GM08714 (cell line): ENCODE results near the gene HSPA12B.
A peak's percentile ranks its signal among the peaks of the same experiment; 100 is the strongest.

Experiments
- H3K4me3 ChIP-seq: fragments of 200-500 bp; sonication (Bioruptor generic); 2 replicates; pipeline ENCODE4 v1.5.1; 2014; ENCODE audit warnings: mild to moderate bottlenecking, low read length, inconsistent platforms
- ZNF274 ChIP-seq: IDR thresholded peaks from 2 replicates; pipeline ENCODE4 v1.6.1; 2012; ENCODE audit warnings: mild to moderate bottlenecking, low read depth, low read length

Gene HSPA12B

DNA sequence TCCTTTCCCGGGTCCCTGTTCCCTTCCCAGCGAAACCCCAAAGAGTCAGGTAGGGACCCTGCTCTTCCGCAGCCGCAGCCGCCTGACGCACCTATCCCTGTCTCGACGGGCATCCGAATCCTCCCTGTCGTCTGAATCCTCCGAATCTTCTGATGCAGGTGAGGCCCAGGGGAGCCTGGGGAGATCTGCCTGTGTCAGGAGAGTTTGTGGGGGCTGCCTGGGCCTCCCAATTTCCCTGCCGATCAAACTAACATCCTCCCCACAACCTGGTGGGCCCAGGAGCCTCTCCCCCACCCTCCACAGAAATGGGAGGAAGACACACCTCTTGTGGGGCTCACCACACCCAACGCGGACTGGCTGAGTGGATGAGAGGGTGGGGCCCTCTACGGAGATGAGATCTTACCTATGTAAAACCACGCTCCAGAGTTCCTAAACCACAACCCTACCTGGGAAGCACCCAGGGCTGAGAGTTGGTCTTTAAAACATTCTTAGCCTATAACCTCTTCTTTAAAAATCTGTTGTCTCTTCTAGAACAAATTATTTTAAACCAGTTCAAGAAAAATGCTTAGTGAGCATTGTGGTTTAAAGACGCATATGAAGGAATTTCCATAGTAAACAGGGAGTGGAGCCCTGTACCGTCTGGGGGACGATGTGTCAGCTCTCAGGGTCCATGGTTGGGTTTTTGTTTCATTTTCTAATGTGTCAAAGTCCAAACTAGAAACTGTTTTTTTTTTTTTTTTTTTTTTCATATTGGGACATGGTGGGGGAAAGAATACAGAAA is 65.3 kb downstream of the HSPA12B start:
- peak overlapping the region; percentile 82; the same call in 1 of the 2 replicates for H3K4me3 ChIP-seq
- TF ChIP-seq ZNF274 = no peak

DNA sequence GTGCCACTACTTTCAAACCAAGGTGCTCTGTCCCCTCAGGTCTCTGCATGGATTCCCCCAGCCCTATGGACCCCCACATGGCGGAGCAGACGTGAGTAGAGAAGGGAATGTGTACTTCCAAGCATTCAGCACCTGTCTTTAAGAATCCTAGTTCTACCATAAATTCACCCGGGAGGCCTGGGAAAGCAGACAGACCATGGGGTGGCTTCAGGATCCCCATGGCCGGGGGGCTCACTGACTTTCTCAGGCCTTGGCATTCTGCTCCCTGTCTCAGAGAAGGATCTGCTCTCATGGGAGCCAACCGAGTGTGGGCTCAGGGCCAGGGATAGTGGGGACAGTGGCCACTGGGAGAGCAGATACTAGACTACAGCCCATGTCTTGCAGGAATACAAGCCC is 65.9 kb downstream of the HSPA12B start:
- TF ChIP-seq ZNF274 = no peak
- peak overlapping the region; percentile 30; the same call in 1 of the 2 replicates for H3K4me3 ChIP-seq

DNA sequence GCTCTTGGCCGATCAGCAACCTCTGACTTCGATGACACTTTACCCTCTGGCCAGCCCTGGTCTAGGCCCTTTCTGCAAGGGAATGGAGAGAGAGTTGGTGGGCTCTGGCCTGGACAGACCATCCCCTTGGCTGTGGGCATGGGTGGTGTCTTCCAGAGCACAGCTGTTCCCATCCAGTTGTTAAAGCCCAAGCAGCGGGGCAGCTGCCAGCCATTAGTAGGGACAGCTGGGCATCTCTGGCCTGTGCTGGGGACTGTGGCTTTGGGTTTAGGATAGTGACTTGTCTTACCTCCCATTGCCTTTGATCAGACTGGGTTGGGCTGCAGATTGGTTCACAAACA is 66.4 kb downstream of the HSPA12B start:
- TF ChIP-seq ZNF274 = no peak
- H3K4me3 ChIP-seq = no peak overlapping the region; the same call in 1 of the 2 replicates

DNA sequence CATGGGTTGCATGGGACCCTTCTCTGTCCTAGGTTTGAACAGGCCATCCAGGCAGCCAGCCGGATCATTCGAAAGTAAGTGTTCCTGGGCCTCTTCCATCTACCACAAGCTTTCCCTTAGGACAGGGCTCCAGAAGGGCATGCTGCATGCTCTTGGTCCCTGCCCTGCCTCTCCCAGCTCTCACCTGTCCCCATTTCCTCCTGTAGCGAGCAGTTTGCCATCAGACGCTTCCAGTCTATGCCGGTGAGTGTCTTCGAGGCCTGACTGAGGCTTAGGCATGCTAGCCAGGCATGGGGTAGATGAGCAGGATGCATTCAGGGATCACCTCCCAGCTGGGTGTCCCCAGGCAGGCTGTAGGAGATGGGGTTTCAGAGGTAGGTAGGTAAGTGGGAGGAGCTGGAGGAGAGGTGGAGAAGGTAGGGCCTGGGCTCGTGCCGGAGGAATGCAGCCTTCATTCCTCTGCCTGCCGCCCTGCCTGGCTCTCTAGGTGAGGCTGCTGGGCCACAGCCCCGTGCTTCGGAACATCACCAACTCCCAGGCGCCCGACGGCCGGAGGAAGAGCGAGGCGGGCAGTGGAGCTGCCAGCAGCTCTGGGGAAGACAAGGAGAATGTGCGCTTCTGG is 67.9 kb downstream of the HSPA12B start:
- H3K4me3 ChIP-seq = no peak overlapping the region
- no peak for TF ChIP-seq ZNF274

DNA sequence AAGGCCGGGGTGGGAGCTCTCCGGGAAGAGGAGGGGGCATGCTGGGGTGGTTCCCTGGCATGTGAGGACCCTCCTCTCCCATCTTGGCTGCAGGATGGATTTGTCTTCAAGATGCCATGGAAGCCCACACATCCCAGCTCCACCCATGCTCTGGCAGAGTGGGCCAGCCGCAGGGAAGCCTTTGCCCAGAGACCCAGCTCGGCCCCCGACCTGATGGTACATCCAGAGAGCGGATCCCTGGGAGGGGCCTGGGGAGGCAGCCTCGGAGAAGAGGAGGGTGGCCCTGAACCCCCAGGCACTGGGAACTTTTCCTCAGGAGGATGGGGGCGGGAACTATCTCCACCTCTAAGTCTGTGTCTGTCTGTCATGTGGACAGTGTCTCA is 68.4 kb downstream of the HSPA12B start:
- H3K4me3 ChIP-seq = no peak overlapping the region

DNA sequence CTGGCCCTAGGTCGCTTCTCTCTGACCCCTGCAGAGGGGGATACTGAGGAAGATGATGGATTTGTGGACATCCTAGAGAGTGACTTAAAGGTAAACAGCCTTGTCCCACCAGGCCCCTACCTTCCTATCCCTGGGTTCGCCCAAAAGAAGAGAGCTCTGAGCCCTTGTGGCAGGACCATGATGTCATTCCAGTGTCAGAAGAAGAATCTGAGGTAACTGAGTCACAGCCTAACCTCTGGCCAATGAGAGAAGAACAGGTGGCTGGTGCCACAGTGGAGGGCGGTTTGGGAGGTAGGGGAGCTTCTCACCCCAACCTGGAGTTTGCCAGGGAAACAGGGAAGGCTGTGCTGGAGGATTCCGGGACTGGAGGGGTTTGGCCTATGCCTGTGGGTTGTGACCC is 68.8 kb downstream of the HSPA12B start:
- no peak overlapping the region for H3K4me3 ChIP-seq
- TF ChIP-seq ZNF274 = no peak

More for the DNA sequence above, 68.4 kb downstream of the HSPA12B start:
- no peak for TF ChIP-seq ZNF274

DNA sequence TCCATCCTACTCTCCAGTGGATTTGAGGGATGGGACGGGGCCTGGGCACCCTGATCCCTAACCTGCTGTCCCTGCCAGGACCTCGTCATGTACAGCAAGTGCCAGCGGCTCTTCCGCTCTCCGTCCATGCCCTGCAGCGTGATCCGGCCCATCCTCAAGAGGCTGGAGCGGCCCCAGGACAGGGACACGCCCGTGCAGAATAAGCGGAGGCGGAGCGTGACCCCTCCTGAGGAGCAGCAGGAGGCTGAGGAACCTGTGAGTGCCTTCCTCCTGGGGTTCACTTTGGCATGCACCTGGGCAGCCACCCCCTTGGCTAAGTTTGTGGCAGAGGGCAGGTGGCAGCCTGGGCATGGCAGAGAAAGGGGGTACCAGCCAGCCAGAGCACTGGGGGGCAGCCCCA is 69.4 kb downstream of the HSPA12B start:
- TF ChIP-seq ZNF274 = no peak
- no peak overlapping the region for H3K4me3 ChIP-seq
